ENCODE results near the gene ADGRB3. TPM values are rescaled to one million over a fixed set of nuclear protein-coding genes. Genes with fewer than 3 reads are reported as not detected.

The ADGRB3 gene
- total and polyA plus RNA-seq, 10 of the 15 experiments (the other 5 are each of a cell fraction or from before 2014, with no cell fraction given): 0.03 to 0.06 TPM; not detected in 8

DNA sequence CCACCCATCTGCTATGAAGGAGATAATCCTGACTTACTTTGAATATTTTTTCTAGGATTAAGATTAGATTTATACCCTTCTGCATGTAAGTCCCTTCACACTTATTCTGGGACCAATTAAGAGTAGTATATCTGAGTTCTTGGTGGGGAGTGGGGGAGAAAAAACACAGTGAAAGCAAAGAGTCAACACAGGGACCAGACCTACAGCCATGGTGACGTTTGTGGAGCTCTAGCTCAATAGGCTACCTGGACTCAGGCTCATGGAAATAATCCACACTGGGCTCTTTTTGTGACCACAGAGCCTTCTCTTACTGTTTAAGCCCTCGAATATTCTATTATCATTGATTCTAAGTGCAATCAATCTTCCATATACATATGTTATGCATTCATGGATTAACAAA lies 670.4 kb downstream of the ADGRB3 start:
- BruUV-seq (replicated peaks): no TSS peak
- Histone ChIP-seq H3K79me2 (ENCODE audit: control insufficient read depth, insufficient read depth, low read length) (no peaks in the 10 kb centered on the region), H4K20me1 (ENCODE audit: control insufficient read depth, insufficient read depth) (no peaks in the 10 kb centered on the region), H3K27me3 (replicated peaks in 1 of 2; ENCODE audit: control insufficient read depth in 2 of 2, insufficient read depth in 2 of 2, low read length in 1 of 2) (no peaks in the 10 kb centered on the region), H3K4me1 (ENCODE audit: control insufficient read depth, insufficient read depth, low read length) (no peaks in the 10 kb centered on the region), H3K4me2 (ENCODE audit: control insufficient read depth, insufficient read depth) (no peak overlapping the region), H3K36me3 (ENCODE audit: control insufficient read depth in 2 of 2, insufficient read depth in 2 of 2, low read length in 1 of 2) (no peaks in the 10 kb centered on the region), H2AFZ (ENCODE audit: control insufficient read depth, low read depth, low read length) (no peak overlapping the region), H3K4me3 (no peak overlapping the region), H3K9ac (ENCODE audit: control insufficient read depth, insufficient read depth, low read length) (no peak overlapping the region), H3K9me3 (replicated peaks; ENCODE audit: control insufficient read depth, insufficient read depth, low read length) (no peaks in the 10 kb centered on the region), H3K27ac (ENCODE audit: control insufficient read depth, insufficient read depth) (no peak overlapping the region)
- intact Hi-C loops (cut with micrococcal nuclease; ENCODE audit: unreplicated experiment) (no loop called here), in situ Hi-C loops (cut with MboI) (no loop called here)
- FAIRE-seq: no peak
- DNase-seq (ENCODE audit: low read depth, low spot score): no peak
- ChIA-PET CTCF (no interaction called here), SMC1A (ENCODE audit: uncharacterized antibody, unreplicated experiment) (no interaction called here), RAD21 (ENCODE audit: unreplicated experiment) (no interaction called here), POLR2A (no interaction called here)
- ATAC-seq: no peak
- WGBS (ENCODE audit: insufficient coverage, insufficient replicate concordance, low lambda C conversion rate, missing lambda C conversion rate): 0% methylated on average over 2 of the region's 2 CpGs
- TF ChIP-seq CEBPB (IDR thresholded peaks at IDR 0.05; ENCODE audit: borderline replicate concordance in 1 of 2, low read depth in 2 of 2, low read length in 2 of 2): no peak
- TF ChIP-seq RCOR1 (conservative IDR thresholded peaks at IDR 0.05; ENCODE audit: low read depth, low read length): no peak
- TF ChIP-seq ZNF217 (IDR thresholded peaks at IDR 0.05): no peak
- TF ChIP-seq, protein P1, sequence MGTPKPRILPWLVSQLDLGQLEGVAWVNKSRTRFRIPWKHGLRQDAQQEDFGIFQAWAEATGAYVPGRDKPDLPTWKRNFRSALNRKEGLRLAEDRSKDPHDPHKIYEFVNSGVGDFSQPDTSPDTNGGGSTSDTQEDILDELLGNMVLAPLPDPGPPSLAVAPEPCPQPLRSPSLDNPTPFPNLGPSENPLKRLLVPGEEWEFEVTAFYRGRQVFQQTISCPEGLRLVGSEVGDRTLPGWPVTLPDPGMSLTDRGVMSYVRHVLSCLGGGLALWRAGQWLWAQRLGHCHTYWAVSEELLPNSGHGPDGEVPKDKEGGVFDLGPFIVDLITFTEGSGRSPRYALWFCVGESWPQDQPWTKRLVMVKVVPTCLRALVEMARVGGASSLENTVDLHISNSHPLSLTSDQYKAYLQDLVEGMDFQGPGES (IDR thresholded peaks at IDR 0.05): no peak
- no peak for TF ChIP-seq BHLHE40 (IDR thresholded peaks at IDR 0.05; ENCODE audit: borderline replicate concordance in 1 of 2, low read depth in 2 of 2, low read length in 1 of 2)
- TF ChIP-seq, protein P2, sequence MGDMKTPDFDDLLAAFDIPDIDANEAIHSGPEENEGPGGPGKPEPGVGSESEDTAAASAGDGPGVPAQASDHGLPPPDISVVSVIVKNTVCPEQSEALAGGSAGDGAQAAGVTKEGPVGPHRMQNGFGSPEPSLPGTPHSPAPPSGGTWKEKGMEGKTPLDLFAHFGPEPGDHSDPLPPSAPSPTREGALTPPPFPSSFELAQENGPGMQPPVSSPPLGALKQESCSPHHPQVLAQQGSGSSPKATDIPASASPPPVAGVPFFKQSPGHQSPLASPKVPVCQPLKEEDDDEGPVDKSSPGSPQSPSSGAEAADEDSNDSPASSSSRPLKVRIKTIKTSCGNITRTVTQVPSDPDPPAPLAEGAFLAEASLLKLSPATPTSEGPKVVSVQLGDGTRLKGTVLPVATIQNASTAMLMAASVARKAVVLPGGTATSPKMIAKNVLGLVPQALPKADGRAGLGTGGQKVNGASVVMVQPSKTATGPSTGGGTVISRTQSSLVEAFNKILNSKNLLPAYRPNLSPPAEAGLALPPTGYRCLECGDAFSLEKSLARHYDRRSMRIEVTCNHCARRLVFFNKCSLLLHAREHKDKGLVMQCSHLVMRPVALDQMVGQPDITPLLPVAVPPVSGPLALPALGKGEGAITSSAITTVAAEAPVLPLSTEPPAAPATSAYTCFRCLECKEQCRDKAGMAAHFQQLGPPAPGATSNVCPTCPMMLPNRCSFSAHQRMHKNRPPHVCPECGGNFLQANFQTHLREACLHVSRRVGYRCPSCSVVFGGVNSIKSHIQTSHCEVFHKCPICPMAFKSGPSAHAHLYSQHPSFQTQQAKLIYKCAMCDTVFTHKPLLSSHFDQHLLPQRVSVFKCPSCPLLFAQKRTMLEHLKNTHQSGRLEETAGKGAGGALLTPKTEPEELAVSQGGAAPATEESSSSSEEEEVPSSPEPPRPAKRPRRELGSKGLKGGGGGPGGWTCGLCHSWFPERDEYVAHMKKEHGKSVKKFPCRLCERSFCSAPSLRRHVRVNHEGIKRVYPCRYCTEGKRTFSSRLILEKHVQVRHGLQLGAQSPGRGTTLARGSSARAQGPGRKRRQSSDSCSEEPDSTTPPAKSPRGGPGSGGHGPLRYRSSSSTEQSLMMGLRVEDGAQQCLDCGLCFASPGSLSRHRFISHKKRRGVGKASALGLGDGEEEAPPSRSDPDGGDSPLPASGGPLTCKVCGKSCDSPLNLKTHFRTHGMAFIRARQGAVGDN (IDR thresholded peaks at IDR 0.05): no peak
- no peak for TF ChIP-seq TCF12 (IDR thresholded peaks at IDR 0.05; ENCODE audit: low read depth, low read length)
- no peak for TF ChIP-seq CBX3 (IDR thresholded peaks at IDR 0.05; ENCODE audit: borderline replicate concordance, low read depth)
- TF ChIP-seq HCFC1 (IDR thresholded peaks at IDR 0.05; ENCODE audit: low read length): no peak
- TF ChIP-seq ZNF24 (IDR thresholded peaks at IDR 0.05): no peak
- TF ChIP-seq, protein P3, sequence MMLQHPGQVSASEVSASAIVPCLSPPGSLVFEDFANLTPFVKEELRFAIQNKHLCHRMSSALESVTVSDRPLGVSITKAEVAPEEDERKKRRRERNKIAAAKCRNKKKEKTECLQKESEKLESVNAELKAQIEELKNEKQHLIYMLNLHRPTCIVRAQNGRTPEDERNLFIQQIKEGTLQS (IDR thresholded peaks at IDR 0.05; ENCODE audit: borderline replicate concordance, extremely low read depth, low read depth, low read length): no peak
- TF ChIP-seq, protein P4, sequence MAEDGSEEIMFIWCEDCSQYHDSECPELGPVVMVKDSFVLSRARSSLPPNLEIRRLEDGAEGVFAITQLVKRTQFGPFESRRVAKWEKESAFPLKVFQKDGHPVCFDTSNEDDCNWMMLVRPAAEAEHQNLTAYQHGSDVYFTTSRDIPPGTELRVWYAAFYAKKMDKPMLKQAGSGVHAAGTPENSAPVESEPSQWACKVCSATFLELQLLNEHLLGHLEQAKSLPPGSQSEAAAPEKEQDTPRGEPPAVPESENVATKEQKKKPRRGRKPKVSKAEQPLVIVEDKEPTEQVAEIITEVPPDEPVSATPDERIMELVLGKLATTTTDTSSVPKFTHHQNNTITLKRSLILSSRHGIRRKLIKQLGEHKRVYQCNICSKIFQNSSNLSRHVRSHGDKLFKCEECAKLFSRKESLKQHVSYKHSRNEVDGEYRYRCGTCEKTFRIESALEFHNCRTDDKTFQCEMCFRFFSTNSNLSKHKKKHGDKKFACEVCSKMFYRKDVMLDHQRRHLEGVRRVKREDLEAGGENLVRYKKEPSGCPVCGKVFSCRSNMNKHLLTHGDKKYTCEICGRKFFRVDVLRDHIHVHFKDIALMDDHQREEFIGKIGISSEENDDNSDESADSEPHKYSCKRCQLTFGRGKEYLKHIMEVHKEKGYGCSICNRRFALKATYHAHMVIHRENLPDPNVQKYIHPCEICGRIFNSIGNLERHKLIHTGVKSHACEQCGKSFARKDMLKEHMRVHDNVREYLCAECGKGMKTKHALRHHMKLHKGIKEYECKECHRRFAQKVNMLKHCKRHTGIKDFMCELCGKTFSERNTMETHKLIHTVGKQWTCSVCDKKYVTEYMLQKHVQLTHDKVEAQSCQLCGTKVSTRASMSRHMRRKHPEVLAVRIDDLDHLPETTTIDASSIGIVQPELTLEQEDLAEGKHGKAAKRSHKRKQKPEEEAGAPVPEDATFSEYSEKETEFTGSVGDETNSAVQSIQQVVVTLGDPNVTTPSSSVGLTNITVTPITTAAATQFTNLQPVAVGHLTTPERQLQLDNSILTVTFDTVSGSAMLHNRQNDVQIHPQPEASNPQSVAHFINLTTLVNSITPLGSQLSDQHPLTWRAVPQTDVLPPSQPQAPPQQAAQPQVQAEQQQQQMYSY (CRISPR knock-in tag; IDR thresholded peaks at IDR 0.05): no peak
